Hepatocyte (in vitro differentiated cells): ENCODE measurements around the gene ARMC3. TPM values are rescaled to one million over a fixed set of nuclear protein-coding genes. Genes with fewer than 3 reads are reported as not detected.

ENCODE experiments used
- DNase-seq: peaks from one replicate; pipeline ENCODE4 v3.0.0-alpha.2; 2016; ENCODE audit warnings: low spot score
- H2AFZ ChIP-seq: fragments of 200-600 bp; sonication (generic); 2 replicates; pipeline ENCODE4 v1.6.0; 2016; ENCODE audit warnings: antibody characterized with exemption, mild to moderate bottlenecking
- H3K27ac ChIP-seq: fragments of 200-600 bp; sonication (generic); 2 replicates; pipeline ENCODE4 v1.5.1; 2016; ENCODE audit warnings: mild to moderate bottlenecking
- H3K27me3 ChIP-seq: fragments of 200-600 bp; sonication (generic); 2 replicates; pipeline ENCODE4 v1.6.1; 2016
- H3K36me3 ChIP-seq: fragments of 200-600 bp; sonication (generic); replicated peaks from 2 replicates; pipeline ENCODE4 v1.5.1; 2016; ENCODE audit warnings: low read depth; ENCODE audit not compliant: insufficient read depth
- H3K4me1 ChIP-seq: fragments of 200-600 bp; sonication (generic); 2 replicates; pipeline ENCODE4 v1.5.1; 2016; ENCODE audit warnings: mild to moderate bottlenecking, moderate library complexity; ENCODE audit not compliant: insufficient read depth
- H3K4me2 ChIP-seq: fragments of 200-600 bp; sonication (generic); 2 replicates; pipeline ENCODE4 v1.6.0; 2016
- H3K4me3 ChIP-seq: fragments of 200-600 bp; sonication (generic); 2 replicates; pipeline ENCODE4 v1.5.1; 2016; ENCODE audit warnings: mild to moderate bottlenecking
- H3K79me2 ChIP-seq: fragments of 200-600 bp; sonication (generic); 2 replicates; pipeline ENCODE4 v1.6.0; 2017; ENCODE audit warnings: mild to moderate bottlenecking
- H3K9me2 ChIP-seq: fragments of 200-600 bp; sonication (generic); replicated peaks from 2 replicates; pipeline ENCODE4 v1.6.0; 2017; ENCODE audit warnings: mild to moderate bottlenecking; ENCODE audit not compliant: insufficient read depth
- H3K9me3 ChIP-seq: fragments of 200-600 bp; sonication (generic); 2 replicates; pipeline ENCODE4 v1.5.1; 2016; ENCODE audit warnings: low read depth, mild to moderate bottlenecking
- H4K20me1 ChIP-seq: fragments of 200-600 bp; sonication (generic); 2 replicates; pipeline ENCODE4 v1.6.0; 2016; ENCODE audit warnings: mild to moderate bottlenecking; ENCODE audit not compliant: insufficient read depth, poor library complexity, severe bottlenecking
- EZH2 ChIP-seq: fragments of 200-600 bp; sonication (generic); IDR thresholded peaks from 2 replicates; pipeline ENCODE4 v1.6.1; 2016; ENCODE audit warnings: antibody characterized with exemption, mild to moderate bottlenecking, borderline replicate concordance
- EZH2phosphoT487 ChIP-seq: fragments of 200-600 bp; sonication (generic); IDR thresholded peaks from one replicate; pipeline ENCODE4 v1.6.1; 2018; ENCODE audit warnings: antibody characterized with exemption, mild to moderate bottlenecking, low read depth, moderate library complexity; ENCODE audit not compliant: unreplicated experiment, severe bottlenecking
- WGBS: methylation state at CpG from one replicate; pipeline ENCODE4 v1.1.6; 2016; ENCODE audit warnings: low lambda C conversion rate; ENCODE audit errors: missing lambda C conversion rate; 5-methylcytosine and 5-hydroxymethylcytosine counted together
- polyA plus RNA-seq: library from polyadenylated mRNA; unstranded; fragments of >200 nt; fragmentation: Nextera tagmentation; extraction: Ambion mirVana; gene quantifications from 2 replicates; pipeline ENCODE4 v1.2.1, GENCODE V29; 2016
- total RNA-seq: library from RNA; depleted of rRNA; stranded (reverse); fragments of >200 nt; gene quantifications from 2 replicates; pipeline ENCODE4 v1.2.3, GENCODE V29; 2014
- TF ChIP-seq, protein P1 (sequence below): fragments of 200-600 bp; sonication (generic); IDR thresholded peaks from 2 replicates; pipeline ENCODE4 v1.5.1; 2016; ENCODE audit warnings: antibody characterized with exemption, mild to moderate bottlenecking; ENCODE audit not compliant: poor library complexity

ARMC3 gene
- total and polyA plus RNA-seq, 2 experiments from 2014 or later = not detected

DNA sequence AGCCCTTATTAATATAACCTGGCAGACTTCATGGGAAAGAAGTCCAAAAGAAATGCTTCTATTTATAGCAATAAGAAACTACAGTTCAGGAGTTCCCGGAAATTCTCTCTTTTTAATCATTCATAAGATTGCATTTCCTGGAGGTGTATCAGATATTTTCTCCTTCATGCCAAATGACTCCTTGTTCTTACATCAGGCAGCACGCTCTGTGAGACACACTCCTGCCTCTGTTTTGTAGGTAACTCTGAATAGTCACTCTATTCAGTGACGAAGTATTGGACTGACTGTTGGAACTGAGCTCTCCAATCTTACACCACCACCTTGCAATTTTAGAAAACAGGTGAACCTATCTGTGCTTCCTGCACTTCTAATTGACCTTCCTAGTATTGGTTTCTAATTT lies 88.8 kb downstream of the ARMC3 start:
- H3K27ac ChIP-seq = no peak overlapping the region
- DNase-seq = no peak
- no peaks in the 10 kb centered on the region for H3K9me2 ChIP-seq

DNA sequence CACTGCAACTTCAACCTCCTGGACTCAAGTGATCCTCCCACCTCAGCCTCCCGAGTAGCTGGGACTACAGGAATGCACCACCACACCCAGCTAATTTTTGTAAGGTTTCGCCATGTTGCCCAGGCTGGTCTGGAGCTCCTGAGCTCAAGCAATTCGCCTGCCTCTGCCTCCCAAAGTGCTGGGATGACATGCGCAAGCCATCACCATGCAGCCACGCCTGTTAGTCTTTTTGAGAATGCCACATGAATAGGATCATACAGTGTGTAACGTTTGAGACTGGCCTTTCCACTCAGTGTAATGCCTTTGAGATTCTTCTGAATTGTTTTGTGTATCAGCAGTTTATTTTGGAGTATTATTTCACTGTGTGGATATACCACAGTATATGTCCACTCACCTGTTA lies 91.8 kb downstream of the ARMC3 start:
- Histone ChIP-seq H4K20me1 (no peaks in the 10 kb centered on the region), H3K27ac (no peak overlapping the region), H3K4me2 (no peak overlapping the region), H3K4me3 (no peak overlapping the region), H3K9me3 (no peaks in the 10 kb centered on the region), H3K79me2 (no peaks in the 10 kb centered on the region), H3K27me3 (no peaks in the 10 kb centered on the region), H3K9me2 (no peaks in the 10 kb centered on the region), H3K4me1 (no peaks in the 10 kb centered on the region), H2AFZ (no peak overlapping the region), H3K36me3 (no peaks in the 10 kb centered on the region)
- no peak for TF ChIP-seq EZH2phosphoT487
- TF ChIP-seq, protein P1, sequence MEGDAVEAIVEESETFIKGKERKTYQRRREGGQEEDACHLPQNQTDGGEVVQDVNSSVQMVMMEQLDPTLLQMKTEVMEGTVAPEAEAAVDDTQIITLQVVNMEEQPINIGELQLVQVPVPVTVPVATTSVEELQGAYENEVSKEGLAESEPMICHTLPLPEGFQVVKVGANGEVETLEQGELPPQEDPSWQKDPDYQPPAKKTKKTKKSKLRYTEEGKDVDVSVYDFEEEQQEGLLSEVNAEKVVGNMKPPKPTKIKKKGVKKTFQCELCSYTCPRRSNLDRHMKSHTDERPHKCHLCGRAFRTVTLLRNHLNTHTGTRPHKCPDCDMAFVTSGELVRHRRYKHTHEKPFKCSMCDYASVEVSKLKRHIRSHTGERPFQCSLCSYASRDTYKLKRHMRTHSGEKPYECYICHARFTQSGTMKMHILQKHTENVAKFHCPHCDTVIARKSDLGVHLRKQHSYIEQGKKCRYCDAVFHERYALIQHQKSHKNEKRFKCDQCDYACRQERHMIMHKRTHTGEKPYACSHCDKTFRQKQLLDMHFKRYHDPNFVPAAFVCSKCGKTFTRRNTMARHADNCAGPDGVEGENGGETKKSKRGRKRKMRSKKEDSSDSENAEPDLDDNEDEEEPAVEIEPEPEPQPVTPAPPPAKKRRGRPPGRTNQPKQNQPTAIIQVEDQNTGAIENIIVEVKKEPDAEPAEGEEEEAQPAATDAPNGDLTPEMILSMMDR = no peak
- TF ChIP-seq EZH2 = no peak
- WGBS = 84% methylated on average over 6 of the region's 6 CpGs
- no peak for DNase-seq

More for the DNA sequence above, 88.8 kb downstream of the ARMC3 start:
- no peak overlapping the region for H3K4me2 ChIP-seq
- no peaks in the 10 kb centered on the region for H3K36me3 ChIP-seq
- H2AFZ ChIP-seq = no peak overlapping the region
- H3K27me3 ChIP-seq = no peaks in the 10 kb centered on the region
- no peaks in the 10 kb centered on the region for H3K4me1 ChIP-seq
- no peaks in the 10 kb centered on the region for H3K79me2 ChIP-seq
- WGBS = 90% methylated on average over 3 of the region's 3 CpGs
- TF ChIP-seq EZH2 (no peak), EZH2phosphoT487 (no peak)
- TF ChIP-seq, protein P1 = no peak
- no peak overlapping the region for H3K4me3 ChIP-seq
- H3K9me3 ChIP-seq = no peaks in the 10 kb centered on the region
- H4K20me1 ChIP-seq = no peaks in the 10 kb centered on the region

DNA sequence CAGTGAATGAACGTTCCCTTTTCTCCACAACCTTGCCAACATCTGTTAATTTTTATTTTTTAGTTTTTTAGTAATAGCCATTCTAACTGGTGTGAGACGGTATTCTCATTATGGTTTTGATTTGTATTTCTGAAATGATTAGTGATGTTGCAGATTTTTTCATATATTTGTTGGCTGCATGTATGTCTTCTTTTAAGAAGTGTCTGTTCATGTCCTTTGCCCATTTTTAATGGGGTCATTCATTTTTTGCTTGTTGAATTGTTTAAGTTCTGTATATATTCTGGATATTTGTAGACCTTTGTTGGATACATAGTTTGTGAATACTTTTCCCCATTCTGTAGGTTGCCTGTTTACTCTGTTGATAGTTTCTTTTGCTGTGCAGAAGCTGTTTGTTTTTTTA lies 93.6 kb downstream of the ARMC3 start:
- H3K4me1 ChIP-seq = no peaks in the 10 kb centered on the region
- H3K4me2 ChIP-seq = no peak overlapping the region
- H3K27me3 ChIP-seq = no peaks in the 10 kb centered on the region
- DNase-seq = no peak
- no peak overlapping the region for H3K27ac ChIP-seq
- H3K79me2 ChIP-seq = no peaks in the 10 kb centered on the region
- H3K9me3 ChIP-seq = no peaks in the 10 kb centered on the region
- H4K20me1 ChIP-seq = no peaks in the 10 kb centered on the region
- H3K36me3 ChIP-seq = no peaks in the 10 kb centered on the region
- 87% methylated on average over 2 of the region's 2 CpGs for WGBS
- no peak overlapping the region for H3K4me3 ChIP-seq
- TF ChIP-seq, protein P1 = no peak
- no peak for TF ChIP-seq EZH2
- TF ChIP-seq EZH2phosphoT487 = no peak
- H3K9me2 ChIP-seq = no peaks in the 10 kb centered on the region
- no peak overlapping the region for H2AFZ ChIP-seq

DNA sequence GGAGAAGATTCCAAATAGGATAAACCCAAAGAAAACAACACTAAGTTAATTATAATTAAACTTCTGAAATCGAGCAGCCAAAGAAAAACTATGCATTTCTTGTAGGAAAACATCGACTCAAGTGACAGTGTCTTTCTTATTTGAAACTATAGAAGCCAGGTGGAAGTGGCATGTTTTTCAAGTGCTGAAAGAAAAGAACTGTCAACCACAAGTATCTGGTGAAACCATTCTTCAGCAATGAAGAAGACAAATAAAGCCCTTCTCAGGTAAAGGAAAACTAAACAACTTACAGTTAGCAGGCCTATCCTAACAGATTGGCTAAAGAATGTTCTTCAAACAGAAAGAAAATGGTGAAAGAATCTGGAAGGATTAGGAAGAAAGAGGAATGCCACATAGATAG lies 96.1 kb downstream of the ARMC3 start:
- H3K4me1 ChIP-seq = no peaks in the 10 kb centered on the region
- H3K79me2 ChIP-seq = no peaks in the 10 kb centered on the region
- H2AFZ ChIP-seq = no peak overlapping the region
- H3K4me3 ChIP-seq = no peak overlapping the region
- 89% methylated on average over 2 of the region's 2 CpGs for WGBS
- H3K4me2 ChIP-seq = no peak overlapping the region
- no peaks in the 10 kb centered on the region for H3K36me3 ChIP-seq
- TF ChIP-seq EZH2phosphoT487 (no peak), EZH2 (no peak)
- TF ChIP-seq, protein P1 = no peak
- DNase-seq = no peak
- H3K27me3 ChIP-seq = peaks cover 5% of the 10 kb centered on the region
- H3K9me2 ChIP-seq = no peaks in the 10 kb centered on the region
- H4K20me1 ChIP-seq = no peaks in the 10 kb centered on the region
- H3K9me3 ChIP-seq = no peaks in the 10 kb centered on the region
- H3K27ac ChIP-seq = no peak overlapping the region
